ENCODE results near the gene PCGF2. TPM values are rescaled to one million over a fixed set of nuclear protein-coding genes. Genes with fewer than 3 reads are reported as not detected.

The PCGF2 gene
- total RNA-seq, 4 donors from 2014 or later: 1.3 to 4.0 (median 1.6) TPM

- H3K36me3 ChIP-seq: peaks cover 0 to 91% of the 10 kb centered on the region in 2 donors
- in situ Hi-C loops (cut with MboI; ENCODE audit: low sequenced_read_pairs in 4 of 4): no loop called here
- H3K27ac ChIP-seq: no peak overlapping the region
Observed at GRCh38 chr17:38768417-38768816, 20.3 kb upstream of the PCGF2 start.

GRCh38 chr17:38766341-38766740 lies 18.2 kb upstream of the PCGF2 start:
- in situ Hi-C loops (cut with MboI; ENCODE audit: low sequenced_read_pairs in 4 of 4) (no loop called here), intact Hi-C loops (cut with DNase I; ENCODE audit: low total_unique reads) (no loop called here)
- TF ChIP-seq POLR2A (IDR thresholded peaks at IDR 0.05) (no peak), CTCF (IDR thresholded peaks at IDR 0.05 in 4 of 5, conservative IDR thresholded peaks at IDR 0.05 in 1 of 5) (no peak)
- Histone ChIP-seq H3K9me3 (no peaks in the 10 kb centered on the region), H3K27me3 (no peaks in the 10 kb centered on the region), H3K36me3 (peaks cover 0 to 86% of the 10 kb centered on the region in 2 donors), H3K4me1 (no peaks in the 10 kb centered on the region), H3K27ac (no peak overlapping the region), H3K4me3 (no peak overlapping the region)
- DNase-seq (no peak), ATAC-seq (no peak)

More at GRCh38 chr17:38768417-38768816, 20.3 kb upstream of the PCGF2 start:
- Histone ChIP-seq H3K9me3 (no peaks in the 10 kb centered on the region), H3K27me3 (no peaks in the 10 kb centered on the region), H3K4me3 (no peak overlapping the region), H3K4me1 (no peaks in the 10 kb centered on the region)
- no peak for DNase-seq
- intact Hi-C loops (cut with DNase I; ENCODE audit: low total_unique reads): no loop called here
- TF ChIP-seq POLR2A (IDR thresholded peaks at IDR 0.05) (no peak), CTCF (IDR thresholded peaks at IDR 0.05 in 4 of 5, conservative IDR thresholded peaks at IDR 0.05 in 1 of 5) (no peak)
- ATAC-seq: no peak

GRCh38 chr17:38762231-38762630 lies 14.1 kb upstream of the PCGF2 start:
- H3K36me3 ChIP-seq: peaks cover 0 to 91% of the 10 kb centered on the region in 2 donors
- no peaks in the 10 kb centered on the region for H3K9me3 ChIP-seq
- ATAC-seq: no peak
- no peak overlapping the region for H3K27ac ChIP-seq
- no peak overlapping the region for H3K4me3 ChIP-seq
- in situ Hi-C loops (cut with MboI; ENCODE audit: low sequenced_read_pairs in 4 of 4): no loop called here
- no peaks in the 10 kb centered on the region for H3K27me3 ChIP-seq
- no peaks in the 10 kb centered on the region for H3K4me1 ChIP-seq
- intact Hi-C loops (cut with DNase I; ENCODE audit: low total_unique reads): no loop called here
- DNase-seq: no peak
- TF ChIP-seq CTCF (IDR thresholded peaks at IDR 0.05 in 4 of 5, conservative IDR thresholded peaks at IDR 0.05 in 1 of 5): no peak
- no peak for TF ChIP-seq POLR2A (IDR thresholded peaks at IDR 0.05)

DNA sequence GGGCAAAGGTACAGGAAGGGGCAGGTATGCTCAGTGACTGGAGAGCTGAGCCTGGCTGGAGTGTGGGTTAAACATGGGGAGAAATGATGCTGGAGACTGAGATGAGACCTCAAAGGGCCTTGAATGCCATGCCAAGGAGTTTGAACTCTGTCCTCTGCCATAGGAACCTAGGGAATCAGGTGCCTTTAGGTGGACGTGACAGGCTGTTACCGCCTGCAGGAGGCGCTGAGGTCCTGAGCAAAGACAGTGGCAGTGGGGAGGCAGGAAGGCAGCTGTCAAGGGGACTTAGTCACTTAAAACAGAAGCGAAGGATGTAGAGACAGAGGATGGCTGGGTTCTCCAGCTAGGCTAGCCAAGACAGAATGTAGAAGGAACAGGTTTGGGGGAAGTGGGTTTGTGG lies 13.5 kb upstream of the PCGF2 start:
- Histone ChIP-seq H3K4me1 (no peaks in the 10 kb centered on the region), H3K36me3 (peaks cover 0 to 90% of the 10 kb centered on the region in 2 donors), H3K4me3 (no peak overlapping the region), H3K27me3 (no peaks in the 10 kb centered on the region), H3K27ac (no peak overlapping the region), H3K9me3 (no peaks in the 10 kb centered on the region)
- intact Hi-C loops (cut with DNase I; ENCODE audit: low total_unique reads): no loop called here
- ATAC-seq (no peak), DNase-seq (no peak)
- TF ChIP-seq CTCF (IDR thresholded peaks at IDR 0.05 in 4 of 5, conservative IDR thresholded peaks at IDR 0.05 in 1 of 5) (no peak), POLR2A (IDR thresholded peaks at IDR 0.05) (no peak)
- in situ Hi-C loops (cut with MboI; ENCODE audit: low sequenced_read_pairs in 4 of 4): no loop called here

GRCh38 chr17:38753071-38753506 lies 5.0 kb upstream of the PCGF2 start:
- Histone ChIP-seq H3K27ac (peak overlapping the region; percentile 92 to 96 (median 94)), H3K27me3 (peaks cover 16 to 29% (median 25%) of the 10 kb centered on the region in 3 donors), H3K4me1 (peaks cover 27 to 41% of the 10 kb centered on the region in 2 donors), H3K9me3 (no peaks in the 10 kb centered on the region), H3K4me3 (peak overlapping the region; percentile 75 to 97 (median 90)), H3K36me3 (peaks cover 0 to 37% of the 10 kb centered on the region in 2 donors)
- TF ChIP-seq POLR2A (IDR thresholded peaks at IDR 0.05): no peak
- TF ChIP-seq CTCF (IDR thresholded peaks at IDR 0.05 in 4 of 5, conservative IDR thresholded peaks at IDR 0.05 in 1 of 5): no peak
- DNase-seq (no peak), ATAC-seq (no peak)
- in situ Hi-C loops (cut with MboI; ENCODE audit: low sequenced_read_pairs in 4 of 4) (loop anchor here in 1 of 4 donors (10.0 kb wide), 1 partner anchor 52 kb away; no protein-coding TSS in a partner anchor), intact Hi-C loops (cut with DNase I; ENCODE audit: low total_unique reads) (loop anchor here (2.0 to 5.0 kb wide), 3 partner anchors 72 to 118 kb away; partner anchors contain the start of genes CWC25 and LASP1)

Measured in gastrocnemius medialis (tissue), 4 donors.